ENCODE data around the gene TNFAIP1.

The TNFAIP1 gene

DNA sequence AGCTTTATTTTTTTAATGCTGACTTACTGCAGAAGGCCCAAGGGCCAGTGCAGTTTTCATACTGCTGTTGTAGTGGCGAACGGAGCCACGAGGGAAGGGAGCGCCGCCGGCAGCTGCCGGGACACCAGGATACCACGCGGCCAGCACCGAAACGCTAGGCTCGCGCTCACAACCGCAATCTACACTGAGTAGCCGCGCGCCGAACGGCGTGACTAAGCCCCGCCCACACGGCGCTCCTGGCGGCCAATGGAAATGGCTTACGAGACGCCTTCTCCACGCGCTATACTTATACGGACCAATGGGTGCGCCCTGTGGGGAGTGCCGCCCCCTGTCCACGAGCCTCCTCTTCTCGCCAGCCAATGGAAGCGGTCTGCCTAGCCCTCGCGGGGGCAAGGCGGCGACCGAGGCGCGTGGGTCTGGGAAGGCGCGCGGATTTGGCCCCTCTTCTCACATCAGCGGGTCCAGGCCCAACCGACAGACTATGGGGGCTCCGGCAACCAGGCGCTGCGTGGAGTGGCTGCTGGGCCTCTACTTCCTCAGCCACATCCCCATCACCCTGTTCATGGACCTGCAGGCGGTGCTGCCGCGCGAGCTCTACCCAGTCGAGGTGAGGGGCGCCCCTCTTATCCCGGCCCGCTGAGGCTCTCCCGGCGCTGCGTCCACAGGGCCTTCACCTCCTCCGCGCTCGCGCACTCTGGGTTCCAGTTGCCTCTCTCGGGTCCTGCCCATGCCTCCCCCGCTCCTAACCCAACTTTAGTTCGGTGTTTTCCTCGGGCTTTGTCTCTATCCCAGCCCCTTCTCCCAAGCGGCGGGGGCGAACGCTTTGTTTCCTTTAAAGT is 16.6 kb upstream of the TNFAIP1 start, which contains the start of gene TMEM97:
Gene TMEM97, plus strand, starts transcription at position 442 of the 839 bp plus-strand sequence. Its CDS starts 40 bp downstream, at position 482.
- peak; percentile 96 for DNase-seq (ENCODE audit: low read depth)

DNA sequence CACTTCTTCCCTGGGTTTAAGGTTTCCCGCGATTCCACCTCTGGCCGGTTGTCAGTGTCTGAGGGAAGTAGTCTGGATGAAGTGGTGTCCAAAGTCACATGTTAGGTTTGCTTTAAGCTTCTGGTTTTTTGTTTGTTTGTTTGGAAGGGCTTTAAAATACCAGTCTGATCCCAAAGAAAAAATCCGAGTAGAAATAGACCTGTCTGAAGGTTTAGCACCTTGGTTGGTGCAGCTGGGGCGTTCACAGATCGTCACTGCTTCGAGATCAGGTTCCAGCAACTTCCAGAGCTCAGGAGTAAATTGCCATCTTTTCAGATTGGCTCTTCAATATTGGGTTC is 16.0 kb upstream of the TNFAIP1 start:
- TF ChIP-seq, protein P1, sequence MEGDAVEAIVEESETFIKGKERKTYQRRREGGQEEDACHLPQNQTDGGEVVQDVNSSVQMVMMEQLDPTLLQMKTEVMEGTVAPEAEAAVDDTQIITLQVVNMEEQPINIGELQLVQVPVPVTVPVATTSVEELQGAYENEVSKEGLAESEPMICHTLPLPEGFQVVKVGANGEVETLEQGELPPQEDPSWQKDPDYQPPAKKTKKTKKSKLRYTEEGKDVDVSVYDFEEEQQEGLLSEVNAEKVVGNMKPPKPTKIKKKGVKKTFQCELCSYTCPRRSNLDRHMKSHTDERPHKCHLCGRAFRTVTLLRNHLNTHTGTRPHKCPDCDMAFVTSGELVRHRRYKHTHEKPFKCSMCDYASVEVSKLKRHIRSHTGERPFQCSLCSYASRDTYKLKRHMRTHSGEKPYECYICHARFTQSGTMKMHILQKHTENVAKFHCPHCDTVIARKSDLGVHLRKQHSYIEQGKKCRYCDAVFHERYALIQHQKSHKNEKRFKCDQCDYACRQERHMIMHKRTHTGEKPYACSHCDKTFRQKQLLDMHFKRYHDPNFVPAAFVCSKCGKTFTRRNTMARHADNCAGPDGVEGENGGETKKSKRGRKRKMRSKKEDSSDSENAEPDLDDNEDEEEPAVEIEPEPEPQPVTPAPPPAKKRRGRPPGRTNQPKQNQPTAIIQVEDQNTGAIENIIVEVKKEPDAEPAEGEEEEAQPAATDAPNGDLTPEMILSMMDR (IDR thresholded peaks at IDR 0.05; ENCODE audit: control insufficient read depth, extremely low read depth, insufficient read depth): no peak
- peak overlapping the region; percentile 92 for H3K4me3 ChIP-seq (ENCODE audit: low read depth, low read length)
- DNase-seq (ENCODE audit: low read depth): no peak

More for the DNA sequence above, 16.6 kb upstream of the TNFAIP1 start, which contains the start of gene TMEM97:
- peak within 1 kb of the TSS; percentile 92 for H3K4me3 ChIP-seq (ENCODE audit: low read depth, low read length)
- TF ChIP-seq, protein P1 (IDR thresholded peaks at IDR 0.05; ENCODE audit: control insufficient read depth, extremely low read depth, insufficient read depth): 0 out of 2 replicates have a peak, but pooled peaks have one; percentile 6

DNA sequence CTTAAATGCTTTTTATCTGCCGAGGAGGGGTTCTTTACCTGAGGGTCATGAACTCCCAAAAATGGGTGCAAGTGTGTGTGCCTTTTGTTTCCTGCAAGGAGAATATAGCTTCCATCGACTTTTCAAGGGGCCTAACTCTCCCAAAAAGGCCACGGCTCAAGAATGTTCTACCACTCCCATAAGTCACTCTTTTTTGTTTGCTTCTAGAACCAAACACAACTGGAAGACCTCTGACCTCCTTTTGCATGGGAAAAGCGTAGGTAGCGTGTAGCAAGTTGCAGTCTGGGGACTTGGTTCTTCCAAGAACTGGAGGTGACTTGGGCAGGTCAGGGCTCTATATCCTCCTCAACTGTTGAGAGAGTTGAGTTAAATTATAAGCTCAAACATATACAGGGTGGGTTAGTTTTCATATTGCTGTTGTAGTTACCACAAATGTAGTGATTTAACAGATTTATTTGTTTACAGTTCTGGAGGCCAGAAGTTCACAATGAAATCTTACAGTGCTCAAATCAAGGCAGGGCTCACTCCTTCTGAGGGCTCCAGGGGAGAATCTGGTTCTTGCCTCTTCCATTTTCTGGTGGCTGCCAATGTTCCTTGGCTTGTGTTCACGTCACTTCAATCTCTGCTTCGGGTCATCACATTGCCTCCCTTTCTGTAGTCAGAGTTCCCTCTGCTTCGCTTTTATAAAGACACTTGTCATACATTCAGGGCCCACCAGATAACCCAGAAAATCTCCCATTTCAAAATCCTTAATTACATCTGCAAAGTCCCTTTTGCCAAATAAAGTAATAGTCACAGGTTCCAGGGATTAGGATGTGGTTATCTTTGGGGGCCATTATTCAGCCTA is 15.1 kb upstream of the TNFAIP1 start:
- TF ChIP-seq, protein P1 (IDR thresholded peaks at IDR 0.05; ENCODE audit: control insufficient read depth, extremely low read depth, insufficient read depth): no peak
- no peak for DNase-seq (ENCODE audit: low read depth)
- H3K4me3 ChIP-seq (ENCODE audit: low read depth, low read length): peak overlapping the region; percentile 92

DNA sequence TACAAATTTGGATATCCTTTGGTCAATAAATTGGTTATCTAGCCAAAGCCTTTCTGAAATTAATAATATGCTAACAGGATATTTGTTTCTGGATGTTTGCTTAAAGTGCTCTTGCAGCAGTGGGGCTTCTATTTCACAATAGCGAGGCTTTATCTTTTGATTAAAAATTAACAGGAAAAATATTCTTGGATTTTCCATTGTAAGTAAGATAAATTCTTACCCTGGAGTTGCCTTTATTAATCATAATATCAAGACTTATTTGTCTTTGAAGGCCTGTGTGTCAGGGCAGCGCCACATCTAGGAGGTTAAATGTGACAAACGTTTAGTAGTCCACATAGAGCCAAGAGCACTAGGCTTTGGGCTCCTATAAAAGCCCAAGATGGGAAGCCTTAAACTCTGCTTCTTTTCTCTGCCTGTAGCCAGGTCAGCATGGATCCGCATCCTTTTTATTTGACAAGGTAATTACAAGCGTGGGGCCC is 11.3 kb upstream of the TNFAIP1 start:
- no peak for DNase-seq (ENCODE audit: low read depth)
- TF ChIP-seq, protein P1 (IDR thresholded peaks at IDR 0.05; ENCODE audit: control insufficient read depth, extremely low read depth, insufficient read depth): no peak

DNA sequence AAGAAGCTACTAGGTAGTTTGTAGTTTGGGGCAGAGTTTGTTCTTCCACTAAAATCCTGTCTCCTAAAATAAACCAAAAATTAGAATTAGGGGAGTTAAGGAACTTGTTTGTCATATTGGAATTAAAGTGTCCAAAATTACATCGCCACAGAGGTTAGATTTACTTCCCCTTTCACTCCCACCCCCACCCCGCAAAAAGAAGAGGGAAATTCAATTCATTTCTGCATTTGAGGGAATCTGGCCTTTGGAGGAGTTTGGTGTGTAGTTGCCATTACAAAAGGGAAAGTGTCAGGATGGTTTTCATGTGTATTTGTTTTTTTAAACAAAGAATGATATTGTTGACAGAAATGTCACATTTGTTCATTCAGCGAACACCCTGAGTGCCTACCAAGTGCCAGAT is 10.8 kb upstream of the TNFAIP1 start:
- H3K4me3 ChIP-seq (ENCODE audit: low read depth, low read length): no peak overlapping the region
- DNase-seq (ENCODE audit: low read depth): no peak
- TF ChIP-seq, protein P1 (IDR thresholded peaks at IDR 0.05; ENCODE audit: control insufficient read depth, extremely low read depth, insufficient read depth): no peak

More for the DNA sequence above, 11.3 kb upstream of the TNFAIP1 start:
- no peak overlapping the region for H3K4me3 ChIP-seq (ENCODE audit: low read depth, low read length)

DNA sequence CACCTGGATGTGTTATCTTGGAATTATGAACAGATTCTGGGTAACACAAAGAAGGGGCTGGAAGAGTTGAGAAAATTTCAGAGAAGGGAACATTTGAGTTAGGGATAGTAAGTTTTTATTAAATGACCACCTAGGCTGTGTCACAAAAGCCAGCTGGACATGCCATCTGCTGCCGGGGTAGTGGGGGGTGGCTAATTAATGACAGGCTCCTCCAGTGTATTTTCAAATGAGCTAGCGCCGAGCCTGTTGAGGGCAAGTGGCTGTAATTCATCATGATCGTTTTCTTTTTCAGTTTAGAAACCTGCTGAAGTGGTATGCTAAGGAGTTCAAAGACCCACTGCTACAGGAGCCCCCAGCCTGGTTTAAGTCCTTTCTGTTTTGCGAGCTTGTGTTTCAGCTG is 10.3 kb upstream of the TNFAIP1 start:
- H3K4me3 ChIP-seq (ENCODE audit: low read depth, low read length): no peak overlapping the region
- DNase-seq (ENCODE audit: low read depth): no peak
- TF ChIP-seq, protein P1 (IDR thresholded peaks at IDR 0.05; ENCODE audit: control insufficient read depth, extremely low read depth, insufficient read depth): no peak

All from LNCaP clone FGC (cell line).